Body of pancreas (tissue), 4 donors: Measurements from ENCODE around the gene HPRT1. TPM values are rescaled to one million over a fixed set of nuclear protein-coding genes. Genes with fewer than 3 reads are reported as not detected.
A peak's percentile ranks its signal among the peaks of the same experiment; 100 is the strongest.

Experiments used
- ATAC-seq: fragments of 150-250 bp; one replicate; pipeline ENCODE4 v1.9.1; 2016
- DNase-seq, 4 donors: peaks; one replicate each; pipeline ENCODE4 v3.0.0-alpha.2; 2019
- H3K27ac ChIP-seq, 4 donors: fragments of 200-600 bp; sonication (generic); 1 replicate in 3 of 4; 2 replicates in 1 of 4; pipeline versions ENCODE4 v1.5.1 to v1.6.1; 2016 to 2019; ENCODE audit warnings: mild to moderate bottlenecking in 1 of 4, mixed read lengths in 1 of 4, moderate library complexity in 1 of 4
- H3K27me3 ChIP-seq, 2 donors: fragments of 200-600 bp; sonication (generic); one replicate each; pipeline ENCODE4 v1.6.0; 2016; ENCODE audit warnings: mild to moderate bottlenecking in 1 of 2
- H3K36me3 ChIP-seq, 2 donors: fragments of 200-600 bp; sonication (generic); replicated peaks in 1 of 2; 2 replicates each; pipeline ENCODE4 v1.5.1; 2016; ENCODE audit warnings: low read depth in 2 of 2; ENCODE audit not compliant: insufficient read depth in 1 of 2
- H3K4me1 ChIP-seq: fragments of 200-600 bp; sonication (generic); one replicate; pipeline ENCODE4 v1.6.0; 2016
- H3K4me3 ChIP-seq, 2 donors: fragments of 200-600 bp; sonication (generic); 1 replicate in 1 of 2; 2 replicates in 1 of 2; pipeline ENCODE4 v1.5.1; 2016 to 2019
- H3K9me3 ChIP-seq, 3 donors: fragments of 200-600 bp; sonication (generic); 1 replicate in 2 of 3; 2 replicates in 1 of 3; pipeline ENCODE4 v1.5.1; 2016
- CTCF ChIP-seq, 7 experiments: fragments of 450-650 bp in 4 of 7; fragments of 200-600 bp in 3 of 7; sonication (generic) in 3 of 7; IDR thresholded peaks; one replicate each; pipeline ENCODE4 v1.5.1; 2016 to 2019; ENCODE audit warnings: antibody characterized with exemption in 7 of 7
- POLR2A ChIP-seq, 3 donors: fragments of 450-650 bp; IDR thresholded peaks; one replicate each; pipeline ENCODE4 v1.6.1; 2016; ENCODE audit warnings: antibody characterized with exemption in 3 of 3, mild to moderate bottlenecking in 2 of 3
- WGBS, 2 donors: methylation state at CpG; one replicate each; pipeline ENCODE4 v1.1.5; 2017; 5-methylcytosine and 5-hydroxymethylcytosine counted together
- intact Hi-C: fragments of 100-400 bp; cut with DNase I; formaldehyde crosslinking; loops from one replicate; pipeline ENCODE4 v1.15.1; 2023
- total RNA-seq, 2 donors: library from RNA; depleted of rRNA; stranded (reverse); fragments of >200 nt; gene quantifications; one replicate each; pipeline ENCODE4 v1.1.0, GENCODE V29; 2016

HPRT1 gene
- total RNA-seq, 2 donors from 2014 or later = 15.8 to 18.7 TPM

DNA sequence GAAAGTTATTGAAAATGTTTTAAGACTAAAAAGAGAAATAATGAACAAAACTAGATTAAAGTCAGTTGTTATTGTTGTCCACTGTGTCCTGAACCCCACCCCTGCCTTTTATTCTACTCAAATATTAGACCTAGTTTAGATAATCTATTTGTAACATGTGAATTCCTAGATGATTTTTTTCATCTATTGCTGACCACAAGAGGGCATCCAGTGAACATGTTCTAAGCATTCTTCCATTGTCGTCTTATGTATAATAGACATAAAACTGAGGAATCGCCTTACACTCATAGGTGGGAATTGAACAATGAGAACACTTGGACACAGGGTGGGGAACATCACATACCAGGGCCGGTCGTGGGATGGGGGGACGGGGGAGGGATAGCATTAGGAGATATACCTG lies 36.4 kb upstream of the HPRT1 start:
- H3K9me3 ChIP-seq = no peaks in the 10 kb centered on the region
- H3K4me3 ChIP-seq = no peak overlapping the region
- 50 to 53% methylated on average over 5 of the region's 5 CpGs for WGBS, 2 donors
- ATAC-seq = no peak
- no peaks in the 10 kb centered on the region for H3K4me1 ChIP-seq
- no peaks in the 10 kb centered on the region for H3K27me3 ChIP-seq
- peak in 6 of 7 experiments; percentile 5 to 41 (median 24) for TF ChIP-seq CTCF (IDR thresholded peaks at IDR 0.05)
- no peak for TF ChIP-seq POLR2A (IDR thresholded peaks at IDR 0.05)
- no peaks in the 10 kb centered on the region for H3K36me3 ChIP-seq
- no peak for DNase-seq
- no peak overlapping the region for H3K27ac ChIP-seq
- intact Hi-C loops = no loop called here

- no peaks in the 10 kb centered on the region for H3K36me3 ChIP-seq
- H3K27ac ChIP-seq = no peak overlapping the region
- DNase-seq = no peak
- no peaks in the 10 kb centered on the region for H3K9me3 ChIP-seq
- no peak for ATAC-seq
- H3K27me3 ChIP-seq = no peaks in the 10 kb centered on the region
- no peak for TF ChIP-seq CTCF (IDR thresholded peaks at IDR 0.05)
- no peak for TF ChIP-seq POLR2A (IDR thresholded peaks at IDR 0.05)
- 77 to 80% methylated on average over 5 of the region's 5 CpGs for WGBS, 2 donors
- H3K4me3 ChIP-seq = no peak overlapping the region
- no peaks in the 10 kb centered on the region for H3K4me1 ChIP-seq
- intact Hi-C loops = no loop called here
These were observed 33.7 kb upstream of the HPRT1 start for GRCh38 chrX:134426281-134426680.

GRCh38 chrX:134431894-134432293 lies 28.1 kb upstream of the HPRT1 start:
- TF ChIP-seq POLR2A (IDR thresholded peaks at IDR 0.05) = no peak
- no peak for TF ChIP-seq CTCF (IDR thresholded peaks at IDR 0.05)
- H3K36me3 ChIP-seq = no peaks in the 10 kb centered on the region
- H3K9me3 ChIP-seq = no peaks in the 10 kb centered on the region
- 81 to 85% methylated on average over 2 of the region's 2 CpGs for WGBS, 2 donors
- H3K4me3 ChIP-seq = no peak overlapping the region
- intact Hi-C loops = no loop called here
- ATAC-seq = no peak
- no peaks in the 10 kb centered on the region for H3K27me3 ChIP-seq
- no peak overlapping the region for H3K27ac ChIP-seq
- H3K4me1 ChIP-seq = no peaks in the 10 kb centered on the region
- DNase-seq = no peak

GRCh38 chrX:134435894-134436293 lies 24.1 kb upstream of the HPRT1 start:
- Histone ChIP-seq H3K9me3 (no peaks in the 10 kb centered on the region), H3K27ac (no peak overlapping the region), H3K27me3 (no peaks in the 10 kb centered on the region), H3K36me3 (no peaks in the 10 kb centered on the region), H3K4me3 (no peak overlapping the region), H3K4me1 (no peaks in the 10 kb centered on the region)
- TF ChIP-seq POLR2A (IDR thresholded peaks at IDR 0.05) (no peak), CTCF (IDR thresholded peaks at IDR 0.05) (no peak)
- ATAC-seq (no peak), DNase-seq (no peak)
- 100% methylated on average over 1 to 2 of the region's 6 CpGs for WGBS, 2 donors
- intact Hi-C loops = no loop called here

DNA sequence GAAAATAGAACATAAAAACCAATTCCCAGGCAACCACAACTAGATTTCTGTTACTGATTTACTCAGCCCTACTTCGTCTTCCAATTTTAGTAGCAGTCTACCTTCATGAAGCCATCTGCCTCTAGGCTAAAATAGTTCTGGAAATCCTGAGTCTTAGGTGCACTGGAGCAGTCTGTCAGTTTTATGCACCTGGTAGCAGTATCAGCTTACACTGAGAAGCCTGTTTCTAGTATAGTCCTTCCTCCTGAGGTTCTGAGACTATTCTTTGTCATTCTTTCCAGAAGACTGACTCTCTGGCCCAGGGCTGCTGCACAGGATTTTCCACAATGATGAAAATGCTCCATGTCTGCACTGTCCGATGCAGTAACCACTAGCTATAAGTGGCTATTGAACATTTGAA lies 16.9 kb upstream of the HPRT1 start:
- H3K9me3 ChIP-seq = no peaks in the 10 kb centered on the region
- H3K4me3 ChIP-seq = no peak overlapping the region
- no peak for TF ChIP-seq POLR2A (IDR thresholded peaks at IDR 0.05)
- TF ChIP-seq CTCF (IDR thresholded peaks at IDR 0.05) = no peak
- no peak for DNase-seq
- no peaks in the 10 kb centered on the region for H3K4me1 ChIP-seq
- 60 to 73% methylated on average over 1 to 2 of the region's 2 CpGs for WGBS, 2 donors
- no peak overlapping the region for H3K27ac ChIP-seq
- no peak for ATAC-seq
- intact Hi-C loops = no loop called here
- H3K27me3 ChIP-seq = no peaks in the 10 kb centered on the region
- no peaks in the 10 kb centered on the region for H3K36me3 ChIP-seq
